GM18505 (cell line): ENCODE results near the gene TLCD1.

ENCODE experiments used
- ATAC-seq: cut with Tn5 transposase; IDR thresholded peaks from one replicate; pipeline ENCODE4 v1.9.1; 2021; ENCODE audit not compliant: unreplicated experiment
- POLR2A ChIP-seq: IDR thresholded peaks from 4 replicates; pipeline ENCODE4 v1.6.1; 2011; ENCODE audit warnings: borderline replicate concordance; ENCODE audit not compliant: insufficient read depth, insufficient read length; ENCODE audit errors: extremely low read depth

The TLCD1 gene

GRCh38 chr17:28705728-28706334 lies 20.2 kb downstream of the TLCD1 start:
- ATAC-seq: no peak
- TF ChIP-seq POLR2A: no peak

- ATAC-seq: no peak
- no peak for TF ChIP-seq POLR2A
These were observed 20.9 kb downstream of the TLCD1 start for GRCh38 chr17:28705074-28705659.

GRCh38 chr17:28704219-28704858 lies 21.7 kb downstream of the TLCD1 start:
- TF ChIP-seq POLR2A: no peak
- ATAC-seq: no peak

- ATAC-seq: no peak
- TF ChIP-seq POLR2A: no peak
These were observed 22.3 kb downstream of the TLCD1 start for GRCh38 chr17:28703552-28704218.

GRCh38 chr17:28702752-28703150 lies 23.3 kb downstream of the TLCD1 start:
- TF ChIP-seq POLR2A: no peak
- ATAC-seq: no peak

GRCh38 chr17:28702026-28702751 lies 23.8 kb downstream of the TLCD1 start:
- ATAC-seq: no peak
- peak; percentile 4 for TF ChIP-seq POLR2A

GRCh38 chr17:28700830-28701492 lies 25.1 kb downstream of the TLCD1 start:
- no peak for ATAC-seq
- no peak for TF ChIP-seq POLR2A

GRCh38 chr17:28700278-28700677 lies 25.8 kb downstream of the TLCD1 start:
- ATAC-seq: no peak
- no peak for TF ChIP-seq POLR2A

- no peak for TF ChIP-seq POLR2A
- no peak for ATAC-seq
These were observed 27.6 kb downstream of the TLCD1 start for GRCh38 chr17:28698253-28698941.

- no peak for TF ChIP-seq POLR2A
- no peak for ATAC-seq
These were observed 32.2 kb downstream of the TLCD1 start for GRCh38 chr17:28693869-28694268.

- no peak for ATAC-seq
- TF ChIP-seq POLR2A: no peak
These were observed 37.0 kb downstream of the TLCD1 start for GRCh38 chr17:28689011-28689410.

GRCh38 chr17:28688481-28688880 lies 37.6 kb downstream of the TLCD1 start:
- no peak for TF ChIP-seq POLR2A
- no peak for ATAC-seq

GRCh38 chr17:28686296-28686695 lies 39.7 kb downstream of the TLCD1 start:
- ATAC-seq: no peak
- TF ChIP-seq POLR2A: no peak

- ATAC-seq: no peak
- TF ChIP-seq POLR2A: no peak
These were observed 40.7 kb downstream of the TLCD1 start for GRCh38 chr17:28685366-28685765.
